Keratinocyte (primary cell): ENCODE results near the gene DNAJC17. TPM values are rescaled to one million over a fixed set of nuclear protein-coding genes. Genes with fewer than 3 reads are reported as not detected.

ENCODE experiments used
- DNase-seq: peaks from one replicate; pipeline ENCODE4 v3.0.0-alpha.2; 2011; ENCODE audit warnings: low read depth, missing footprints, low spot score
- FAIRE-seq: peaks from 2 replicates; lab custom pipeline; 2011; peaks lifted over from hg19 to GRCh38; lab: Jason Lieb, UNC
- H2AFZ ChIP-seq: 2 replicates; pipeline ENCODE4 v1.6.0; 2012; ENCODE audit warnings: low read length, control low read depth, inconsistent platforms; ENCODE audit not compliant: control insufficient read depth
- H3K27ac ChIP-seq: 2 replicates; pipeline ENCODE4 v1.5.1; 2011; ENCODE audit warnings: low read length; ENCODE audit not compliant: control insufficient read depth, insufficient read depth
- H3K27me3 ChIP-seq: 3 replicates; pipeline ENCODE4 v1.6.0; 2011; ENCODE audit warnings: low read length; ENCODE audit not compliant: control insufficient read depth, insufficient read depth; ENCODE audit errors: extremely low read depth
- H3K36me3 ChIP-seq, 2 experiments: 2 replicates in 1 of 2; 3 replicates in 1 of 2; pipeline ENCODE4 v1.5.1; 2011; ENCODE audit warnings: low read length in 2 of 2, mild to moderate bottlenecking in 1 of 2; ENCODE audit not compliant: control insufficient read depth in 2 of 2, insufficient read depth in 2 of 2; ENCODE audit errors: extremely low read depth in 1 of 2
- H3K4me1 ChIP-seq: 3 replicates; pipeline ENCODE4 v1.5.1; 2011; ENCODE audit warnings: low read length; ENCODE audit not compliant: control insufficient read depth, insufficient read depth; ENCODE audit errors: extremely low read depth
- H3K4me2 ChIP-seq: 3 replicates; pipeline ENCODE4 v1.6.0; 2011; ENCODE audit warnings: low read depth, low read length; ENCODE audit not compliant: control insufficient read depth, insufficient read depth; ENCODE audit errors: extremely low read depth
- H3K4me3 ChIP-seq, 3 experiments: fragments of 200-600 bp in 1 of 3; sonication (generic) in 1 of 3; 2 replicates in 2 of 3; 3 replicates in 1 of 3; pipeline ENCODE4 v1.5.1; 2011 to 2016; ENCODE audit warnings: low read length in 3 of 3, mild to moderate bottlenecking in 3 of 3, control low read depth in 2 of 3, inconsistent platforms in 1 of 3, low read depth in 1 of 3, mixed read lengths in 1 of 3, mixed run types in 1 of 3, moderate library complexity in 1 of 3; ENCODE audit not compliant: control insufficient read depth in 2 of 3, insufficient read depth in 2 of 3; ENCODE audit errors: extremely low read depth in 1 of 3
- H3K79me2 ChIP-seq: 2 replicates; pipeline ENCODE4 v1.6.0; 2012; ENCODE audit warnings: low read length; ENCODE audit not compliant: control insufficient read depth, insufficient read depth
- H3K9ac ChIP-seq: 3 replicates; pipeline ENCODE4 v1.6.0; 2011; ENCODE audit warnings: low read length; ENCODE audit not compliant: control insufficient read depth, insufficient read depth; ENCODE audit errors: extremely low read depth
- H3K9me1 ChIP-seq: 3 replicates; pipeline ENCODE4 v1.6.0; 2011; ENCODE audit warnings: low read length; ENCODE audit not compliant: control insufficient read depth, insufficient read depth; ENCODE audit errors: extremely low read depth
- H3K9me3 ChIP-seq: 2 replicates; pipeline ENCODE4 v1.5.1; 2012; ENCODE audit warnings: low read depth, low read length; ENCODE audit not compliant: control insufficient read depth
- H4K20me1 ChIP-seq: 3 replicates; pipeline ENCODE4 v1.6.0; 2011; ENCODE audit warnings: low read length; ENCODE audit not compliant: control insufficient read depth, insufficient read depth; ENCODE audit errors: extremely low read depth
- EZH2 ChIP-seq: IDR thresholded peaks from one replicate; pipeline ENCODE4 v1.6.1; 2012; ENCODE audit warnings: inconsistent platforms, mild to moderate bottlenecking, low read length, moderate library complexity
- dilution Hi-C: fragments of 300-500 bp; cut with MboI; formaldehyde crosslinking; loops from one replicate; pipeline ENCODE4 v1.7.0; 2020; ENCODE audit warnings: low sequenced_read_pairs; ENCODE audit not compliant: extremely low pct_ligation_motif_present
- polyA plus RNA-seq, 5 experiments: library from polyadenylated mRNA; depleted of rRNA in 3 of 5; stranded (reverse) in 3 of 5; stranded (forward) in 1 of 5; unstranded in 1 of 5; fragments of >200 nt; gene quantifications; 1 replicate in 1 of 5; 2 replicates in 3 of 5; 3 replicates in 1 of 5; pipeline versions ENCODE4 v1.2.1 to v1.2.3, GENCODE V29; 2011 to 2012; ENCODE audit warnings: missing spikeins in 2 of 5, low read depth in 1 of 5, low replicate concordance in 1 of 5
- small RNA-seq, 3 experiments: library from RNA; depleted of rRNA; stranded (forward); fragments of <200 nt; gene quantifications; one replicate each; pipeline ENCODE3, GENCODE V24; 2012; ENCODE audit warnings: low read depth in 3 of 3, low replicate concordance in 1 of 3; ENCODE audit not compliant: insufficient read length in 3 of 3
- TF ChIP-seq, protein P1 (sequence below), 3 experiments: IDR thresholded peaks in 1 of 3; conservative IDR thresholded peaks in 1 of 3; optimal IDR thresholded peaks in 1 of 3; 2 replicates in 2 of 3; 3 replicates in 1 of 3; pipeline versions ENCODE3 to v1.5.1; 2011; ENCODE audit warnings: low read length in 3 of 3, mild to moderate bottlenecking in 3 of 3, moderate library complexity in 2 of 3, control low read depth in 1 of 3, inconsistent platforms in 1 of 3; ENCODE audit not compliant: insufficient read depth in 2 of 3; ENCODE audit errors: extremely low read depth in 1 of 3

The DNAJC17 gene
- polyA plus RNA-seq, 1 donor (not counting 4 experiments of a cell fraction or from before 2014, with no cell fraction given) = 35.3 TPM

DNA sequence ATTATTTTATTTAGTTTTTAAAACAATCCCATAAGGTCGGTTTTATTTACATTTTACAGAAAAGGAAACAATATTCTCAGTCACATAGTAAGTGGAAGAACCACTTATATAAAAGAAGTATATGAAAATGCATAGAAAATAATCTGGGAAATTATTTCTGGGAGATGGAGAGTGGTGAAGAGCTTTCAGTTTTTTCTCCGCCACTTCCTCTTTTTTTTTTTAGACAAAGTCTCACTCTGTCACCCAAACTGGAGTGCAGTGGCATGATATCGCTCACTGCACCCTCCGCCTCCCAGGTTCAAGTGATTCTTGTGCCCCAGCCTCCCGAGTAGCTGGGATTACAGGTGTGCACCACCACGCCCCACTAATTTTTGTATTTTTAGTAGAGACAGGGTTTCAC, 91.1 kb downstream of the DNAJC17 start:
- Histone ChIP-seq H3K9me1 (no peaks in the 10 kb centered on the region), H3K9me3 (no peaks in the 10 kb centered on the region), H4K20me1 (no peaks in the 10 kb centered on the region), H3K36me3 (peaks cover 2 to 7% of the 10 kb centered on the region in 2 experiments), H3K27ac (no peak overlapping the region), H3K79me2 (no peaks in the 10 kb centered on the region), H3K4me1 (no peaks in the 10 kb centered on the region), H3K9ac (no peak overlapping the region), H3K27me3 (no peaks in the 10 kb centered on the region), H3K4me3 (no peak overlapping the region), H3K4me2 (no peak overlapping the region), H2AFZ (no peak overlapping the region)
- dilution Hi-C loops = no loop called here
- DNase-seq (no peak), FAIRE-seq (no peak)
- no peak for TF ChIP-seq EZH2
- TF ChIP-seq, protein P1, sequence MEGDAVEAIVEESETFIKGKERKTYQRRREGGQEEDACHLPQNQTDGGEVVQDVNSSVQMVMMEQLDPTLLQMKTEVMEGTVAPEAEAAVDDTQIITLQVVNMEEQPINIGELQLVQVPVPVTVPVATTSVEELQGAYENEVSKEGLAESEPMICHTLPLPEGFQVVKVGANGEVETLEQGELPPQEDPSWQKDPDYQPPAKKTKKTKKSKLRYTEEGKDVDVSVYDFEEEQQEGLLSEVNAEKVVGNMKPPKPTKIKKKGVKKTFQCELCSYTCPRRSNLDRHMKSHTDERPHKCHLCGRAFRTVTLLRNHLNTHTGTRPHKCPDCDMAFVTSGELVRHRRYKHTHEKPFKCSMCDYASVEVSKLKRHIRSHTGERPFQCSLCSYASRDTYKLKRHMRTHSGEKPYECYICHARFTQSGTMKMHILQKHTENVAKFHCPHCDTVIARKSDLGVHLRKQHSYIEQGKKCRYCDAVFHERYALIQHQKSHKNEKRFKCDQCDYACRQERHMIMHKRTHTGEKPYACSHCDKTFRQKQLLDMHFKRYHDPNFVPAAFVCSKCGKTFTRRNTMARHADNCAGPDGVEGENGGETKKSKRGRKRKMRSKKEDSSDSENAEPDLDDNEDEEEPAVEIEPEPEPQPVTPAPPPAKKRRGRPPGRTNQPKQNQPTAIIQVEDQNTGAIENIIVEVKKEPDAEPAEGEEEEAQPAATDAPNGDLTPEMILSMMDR (optimal IDR thresholded peaks at IDR 0.05 in 1 of 3, IDR thresholded peaks at IDR 0.05 in 1 of 3, conservative IDR thresholded peaks at IDR 0.05 in 1 of 3; ENCODE audit: extremely low read depth in 1 of 3, insufficient read depth in 2 of 3, low read length in 3 of 3) = no peak

Small RNA genes within 50 kb of the gene (small RNA-seq; reads per million reads assigned to genes)
- gene SUMO2P15 = 0 reads per million in 3 experiments

Other genes starting within 250 kb of the DNAJC17 start
- 9.7 to 24.6 TPM (median 18.0 TPM) in 3 replicates for gene CCDC32, start 242.4 kb downstream of the DNAJC17 start, polyA plus RNA-seq
- gene RPUSD2, start 238.2 kb downstream of the DNAJC17 start, polyA plus RNA-seq = 8.0 to 10.1 TPM (median 8.6 TPM) in 3 replicates
- 1.2 to 6.9 TPM (median 4.7 TPM) in 3 replicates for gene KNL1, start 213.2 kb downstream of the DNAJC17 start, polyA plus RNA-seq
- 2.0 to 7.4 TPM (median 6.9 TPM) in 3 replicates for gene RAD51, start 112.3 kb downstream of the DNAJC17 start, polyA plus RNA-seq
- 22.2 to 23.0 TPM (median 22.2 TPM) in 3 replicates for gene RMDN3, start 52.2 kb downstream of the DNAJC17 start, polyA plus RNA-seq
- gene GCHFR, start 43.4 kb downstream of the DNAJC17 start, polyA plus RNA-seq = 1.6 to 3.1 TPM (median 2.7 TPM) in 3 replicates
- 0.09 to 0.15 TPM (median 0.14 TPM) in 3 replicates for gene C15orf62, start 37.5 kb downstream of the DNAJC17 start, polyA plus RNA-seq
- 19.0 to 26.2 TPM (median 24.5 TPM) in 3 replicates for gene ZFYVE19, start 384 bp downstream of the DNAJC17 start, polyA plus RNA-seq
- not detected in 3 replicates for gene PPP1R14D, start 21.2 kb upstream of the DNAJC17 start, polyA plus RNA-seq
- gene SPINT1, start 36.6 kb upstream of the DNAJC17 start, polyA plus RNA-seq = 30.1 to 146 TPM (median 40.9 TPM) in 3 replicates
- gene RHOV, start 66.8 kb upstream of the DNAJC17 start, polyA plus RNA-seq = 1.2 to 12.1 TPM (median 7.1 TPM) in 3 replicates
- gene VPS18, start 87.0 kb upstream of the DNAJC17 start, polyA plus RNA-seq = 11.6 to 21.1 TPM (median 18.2 TPM) in 3 replicates
- gene DLL4, start 121.9 kb upstream of the DNAJC17 start, polyA plus RNA-seq = not detected in 3 replicates
- 6.4 to 7.2 TPM (median 6.9 TPM) in 3 replicates for gene CHAC1, start 146.0 kb upstream of the DNAJC17 start, polyA plus RNA-seq